RWPE1 (cell line): ENCODE results near the gene STK33.

ENCODE experiments used
- CTCF ChIA-PET: fragments of 350-600 bp; sonication (Branson Sonifier 250); formaldehyde crosslinking; extraction: SDS; loops from one replicate; lab custom pipeline; 2021; lab: Yijun Ruan, JAX
- POLR2A ChIA-PET: fragments of 400-600 bp; formaldehyde crosslinking; extraction: SDS; loops from one replicate; lab custom pipeline; 2020; ENCODE audit warnings: antibody characterized with exemption; ENCODE audit not compliant: low non-redundant PET; lab: Yijun Ruan, JAX
- DNase-seq: peaks from one replicate; pipeline ENCODE4 v3.0.0; 2012; ENCODE audit warnings: low spot score
- H3K27ac ChIP-seq: fragments of 450-650 bp; 2 replicates; pipeline ENCODE4 v1.5.1; 2017
- CTCF ChIP-seq: fragments of 450-650 bp; conservative IDR thresholded peaks from 2 replicates; pipeline ENCODE4 v1.5.1; 2017; ENCODE audit warnings: low read depth, mild to moderate bottlenecking

Gene STK33

GRCh38 chr11:8597182-8597581 lies 3.2 kb upstream of the STK33 start:
- DNase-seq: no peak
- CTCF ChIA-PET: no interaction called here
- POLR2A ChIA-PET: no interaction called here
- no peak for TF ChIP-seq CTCF
- no peak overlapping the region for H3K27ac ChIP-seq

DNA sequence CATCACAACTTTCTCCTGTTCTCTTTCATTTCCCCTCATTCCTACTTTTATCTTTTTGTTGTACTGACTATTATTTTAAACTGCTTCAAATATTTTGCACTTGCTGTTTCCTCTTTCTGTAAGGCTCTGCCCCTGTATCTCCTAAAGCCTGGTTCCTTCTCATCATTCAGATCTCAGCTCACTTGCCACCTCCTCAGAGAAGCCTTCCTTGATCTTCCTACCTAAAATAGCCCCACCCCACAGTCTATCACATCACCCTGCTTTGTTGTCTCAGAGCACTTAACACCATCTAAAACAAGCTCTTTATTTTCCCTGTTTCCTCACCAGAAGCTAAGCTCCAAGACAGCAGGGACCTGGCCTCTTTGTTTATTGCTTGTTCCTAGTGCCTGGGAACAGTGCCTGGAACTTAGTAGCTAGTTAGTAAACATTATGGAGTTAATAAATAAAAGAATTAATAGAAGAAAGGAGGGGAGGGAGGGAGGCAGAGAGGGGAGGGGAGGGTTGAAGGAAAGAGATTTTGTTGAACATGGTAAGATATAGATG lies 2.5 kb upstream of the STK33 start:
- POLR2A ChIA-PET: no interaction called here
- DNase-seq: no peak
- CTCF ChIA-PET: no interaction called here
- TF ChIP-seq CTCF: no peak
- H3K27ac ChIP-seq: no peak overlapping the region

- ChIA-PET POLR2A (no interaction called here), CTCF (interaction anchor here (0.5 kb wide), 1 partner anchor 1250 kb away, joined by 3 read pairs; no protein-coding TSS in a partner anchor)
- DNase-seq: no peak
- TF ChIP-seq CTCF: no peak
- no peak overlapping the region for H3K27ac ChIP-seq
Observed at GRCh38 chr11:8593455-8593854, 573 bp downstream of the STK33 start.

DNA sequence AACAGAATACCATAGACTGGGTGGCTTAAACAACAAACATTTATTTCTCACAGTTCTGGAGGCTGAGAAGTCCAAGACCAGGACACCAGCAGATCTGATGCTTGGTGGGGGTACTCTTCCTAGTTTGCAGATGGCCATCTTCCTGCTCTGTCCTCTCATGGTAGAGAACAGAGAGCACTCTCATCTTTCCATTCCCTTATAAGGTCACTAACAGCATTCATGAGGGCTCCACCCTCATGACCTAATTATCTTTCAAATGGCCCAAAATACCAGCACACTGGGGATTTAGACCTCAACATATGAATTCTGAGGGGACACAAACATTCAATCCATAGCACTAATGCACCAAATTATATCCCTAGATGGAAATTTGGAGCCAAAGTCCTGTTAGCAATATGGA lies 6.1 kb downstream of the STK33 start:
- CTCF ChIA-PET: interaction anchor here (0.8 kb wide), 1 partner anchor 291 kb away, joined by 5 read pairs; no protein-coding TSS in a partner anchor
- no peak overlapping the region for H3K27ac ChIP-seq
- POLR2A ChIA-PET: no interaction called here
- no peak for DNase-seq
- TF ChIP-seq CTCF: no peak

GRCh38 chr11:8586805-8587204 lies 7.2 kb downstream of the STK33 start:
- DNase-seq: no peak
- TF ChIP-seq CTCF: no peak
- ChIA-PET POLR2A (no interaction called here), CTCF (no interaction called here)
- H3K27ac ChIP-seq: no peak overlapping the region

DNA sequence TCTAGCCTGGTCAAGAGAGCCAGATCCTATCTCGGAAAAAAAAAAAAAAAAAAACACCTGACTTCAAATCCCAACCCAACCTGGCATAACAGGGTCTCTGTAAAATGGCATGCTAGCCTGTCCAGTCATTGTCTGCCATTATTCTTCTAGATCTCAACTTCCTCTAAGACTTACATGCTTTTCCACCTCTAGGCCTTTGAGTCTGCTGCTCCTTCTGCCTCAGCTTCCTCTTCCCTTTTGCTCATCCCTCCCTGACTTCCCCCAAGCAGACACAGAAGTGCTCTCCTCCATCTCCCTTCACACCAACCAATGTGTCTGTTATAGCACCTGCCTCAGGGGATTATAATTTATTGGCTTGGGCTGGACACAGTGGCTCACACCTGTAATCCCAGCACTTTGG lies 7.8 kb downstream of the STK33 start:
- no peak for DNase-seq
- CTCF ChIA-PET: no interaction called here

More for the DNA sequence above, 7.8 kb downstream of the STK33 start:
- POLR2A ChIA-PET: no interaction called here
- no peak overlapping the region for H3K27ac ChIP-seq
- TF ChIP-seq CTCF: no peak
